HCT116 (cell line): Measurements from ENCODE around the gene ZNF674.

Experiments
- TCF7L2 ChIP-seq: IDR thresholded peaks from 2 replicates; pipeline ENCODE4 v1.7.0; 2011; ENCODE audit warnings: borderline replicate concordance, inconsistent platforms; ENCODE audit not compliant: insufficient read depth, insufficient read length; ENCODE audit errors: extremely low read depth
- TF ChIP-seq, protein P1 (sequence below), 3 experiments: fragments of 200-600 bp in 1 of 3; sonication (generic) in 1 of 3; IDR thresholded peaks in 2 of 3; conservative IDR thresholded peaks in 1 of 3; 2 replicates each; pipeline ENCODE4 v1.5.1; 2012 to 2017; ENCODE audit warnings: low read depth in 2 of 3, low read length in 2 of 3, antibody characterized with exemption in 1 of 3, borderline replicate concordance in 1 of 3, control low read depth in 1 of 3, mild to moderate bottlenecking in 1 of 3, mixed read lengths in 1 of 3, mixed run types in 1 of 3, moderate library complexity in 1 of 3; ENCODE audit not compliant: insufficient read depth in 1 of 3

- TF ChIP-seq, protein P1, sequence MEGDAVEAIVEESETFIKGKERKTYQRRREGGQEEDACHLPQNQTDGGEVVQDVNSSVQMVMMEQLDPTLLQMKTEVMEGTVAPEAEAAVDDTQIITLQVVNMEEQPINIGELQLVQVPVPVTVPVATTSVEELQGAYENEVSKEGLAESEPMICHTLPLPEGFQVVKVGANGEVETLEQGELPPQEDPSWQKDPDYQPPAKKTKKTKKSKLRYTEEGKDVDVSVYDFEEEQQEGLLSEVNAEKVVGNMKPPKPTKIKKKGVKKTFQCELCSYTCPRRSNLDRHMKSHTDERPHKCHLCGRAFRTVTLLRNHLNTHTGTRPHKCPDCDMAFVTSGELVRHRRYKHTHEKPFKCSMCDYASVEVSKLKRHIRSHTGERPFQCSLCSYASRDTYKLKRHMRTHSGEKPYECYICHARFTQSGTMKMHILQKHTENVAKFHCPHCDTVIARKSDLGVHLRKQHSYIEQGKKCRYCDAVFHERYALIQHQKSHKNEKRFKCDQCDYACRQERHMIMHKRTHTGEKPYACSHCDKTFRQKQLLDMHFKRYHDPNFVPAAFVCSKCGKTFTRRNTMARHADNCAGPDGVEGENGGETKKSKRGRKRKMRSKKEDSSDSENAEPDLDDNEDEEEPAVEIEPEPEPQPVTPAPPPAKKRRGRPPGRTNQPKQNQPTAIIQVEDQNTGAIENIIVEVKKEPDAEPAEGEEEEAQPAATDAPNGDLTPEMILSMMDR (IDR thresholded peaks at IDR 0.05 in 2 of 3, conservative IDR thresholded peaks at IDR 0.05 in 1 of 3; ENCODE audit: borderline replicate concordance in 1 of 3, insufficient read depth in 1 of 3, low read depth in 2 of 3, low read length in 2 of 3), result no peak
- TF ChIP-seq TCF7L2, result no peak
These were observed 42.5 kb upstream of the ZNF674 start for GRCh38 chrX:46587753-46588171.
